Measurements from ENCODE around the gene PCYT1A.
"Not testable (repeated sequence)": the region's sequence is repeated elsewhere in the genome, so short reads cannot be mapped to it uniquely, and the experiment has no call there.

Gene PCYT1A

GRCh38 chr3:196287440-196288140 is at the start of gene PCYT1A:
TSS of gene PCYT1A (minus strand) at chr3:196287726. CDS start at chr3:196270531, 17,195 bp downstream.
- peak; percentile 40 to 61 for DNase-seq (ENCODE audit: low read depth in 1 of 2, low spot score in 1 of 2)

- no peak for DNase-seq (ENCODE audit: low read depth in 1 of 2, low spot score in 1 of 2)
Observed at GRCh38 chr3:196336319-196337145, 49.0 kb upstream of the PCYT1A start.

- no peak for DNase-seq (ENCODE audit: low read depth in 1 of 2, low spot score in 1 of 2)
Observed at GRCh38 chr3:196335503-196335948, 48.0 kb upstream of the PCYT1A start.

- DNase-seq (ENCODE audit: low read depth in 1 of 2, low spot score in 1 of 2): no peak
Observed at GRCh38 chr3:196334982-196335381, 47.5 kb upstream of the PCYT1A start.

- no peak for DNase-seq (ENCODE audit: low read depth in 1 of 2, low spot score in 1 of 2)
Observed at GRCh38 chr3:196332168-196332567, 44.6 kb upstream of the PCYT1A start.

- no peak for DNase-seq (ENCODE audit: low read depth in 1 of 2, low spot score in 1 of 2)
Observed at GRCh38 chr3:196327405-196327804, 39.9 kb upstream of the PCYT1A start.

- DNase-seq (ENCODE audit: low read depth in 1 of 2, low spot score in 1 of 2): no peak
Observed at GRCh38 chr3:196326936-196327335, 39.4 kb upstream of the PCYT1A start.

GRCh38 chr3:196323691-196324090 is 36.2 kb upstream of the PCYT1A start:
- no peak for DNase-seq (ENCODE audit: low read depth in 1 of 2, low spot score in 1 of 2)

- DNase-seq (ENCODE audit: low read depth in 1 of 2, low spot score in 1 of 2): no peak
Observed at GRCh38 chr3:196323016-196323415, 35.5 kb upstream of the PCYT1A start.

GRCh38 chr3:196321162-196321561 is 33.6 kb upstream of the PCYT1A start:
- no peak for DNase-seq (ENCODE audit: low read depth in 1 of 2, low spot score in 1 of 2)

- no peak for DNase-seq (ENCODE audit: low read depth in 1 of 2, low spot score in 1 of 2)
Observed at GRCh38 chr3:196320137-196320536, 32.6 kb upstream of the PCYT1A start.

- DNase-seq (ENCODE audit: low read depth in 1 of 2, low spot score in 1 of 2): peak; percentile 68 to 78
Observed at GRCh38 chr3:196317687-196318467, 30.4 kb upstream of the PCYT1A start, which contains the start of gene DYNLT2B. TSS of gene DYNLT2B (minus strand) at chr3:196318240. CDS start at chr3:196318152, 88 bp downstream.

GRCh38 chr3:196316799-196317686 is 29.5 kb upstream of the PCYT1A start:
- not testable (repeated sequence) for DNase-seq (ENCODE audit: low read depth in 1 of 2, low spot score in 1 of 2)

- DNase-seq (ENCODE audit: low read depth in 1 of 2, low spot score in 1 of 2): no peak
Observed at GRCh38 chr3:196315821-196316220, 28.3 kb upstream of the PCYT1A start.

GRCh38 chr3:196314597-196314996 is 27.1 kb upstream of the PCYT1A start:
- no peak for DNase-seq (ENCODE audit: low read depth in 1 of 2, low spot score in 1 of 2)

- not testable (repeated sequence) for DNase-seq (ENCODE audit: low read depth in 1 of 2, low spot score in 1 of 2)
Observed at GRCh38 chr3:196314086-196314485, 26.6 kb upstream of the PCYT1A start.

GRCh38 chr3:196302960-196303359 is 15.4 kb upstream of the PCYT1A start:
- DNase-seq (ENCODE audit: low read depth in 1 of 2, low spot score in 1 of 2): not testable (repeated sequence)

GRCh38 chr3:196302551-196302950 is 15.0 kb upstream of the PCYT1A start:
- DNase-seq (ENCODE audit: low read depth in 1 of 2, low spot score in 1 of 2): not testable (repeated sequence)

- no peak for DNase-seq (ENCODE audit: low read depth in 1 of 2, low spot score in 1 of 2)
Observed at GRCh38 chr3:196298521-196298920, 11.0 kb upstream of the PCYT1A start.

GRCh38 chr3:196292286-196292923 is 4.9 kb upstream of the PCYT1A start:
- DNase-seq (ENCODE audit: low read depth in 1 of 2, low spot score in 1 of 2): no peak

All from activated T-helper 1 cell treated with anti-CD3 and anti-CD28 coated beads, Interleukin-2, amount 50 U/mL, for 16 hours (primary cell).